Endothelial cell (in vitro differentiated cells): ENCODE results near the gene DCDC2C. TPM values are rescaled to one million over a fixed set of nuclear protein-coding genes. Genes with fewer than 3 reads are reported as not detected.

Experiments
- DNase-seq: peaks from one replicate; pipeline ENCODE4 v3.0.0; 2021; ENCODE audit warnings: low spot score
- H3K27ac Mint-ChIP-seq: one replicate; pipeline ENCODE4 v1.8.0; 2021; ENCODE audit warnings: mixed read lengths, inconsistent platforms; ENCODE audit not compliant: unreplicated experiment
- H3K27me3 Mint-ChIP-seq: one replicate; pipeline ENCODE4 v1.8.0; 2021; ENCODE audit warnings: mild to moderate bottlenecking, moderate library complexity, mixed read lengths, inconsistent platforms; ENCODE audit not compliant: unreplicated experiment
- H3K36me3 Mint-ChIP-seq: one replicate; pipeline ENCODE4 v1.8.0; 2021; ENCODE audit warnings: mild to moderate bottlenecking, low read depth, mixed read lengths, inconsistent platforms; ENCODE audit not compliant: unreplicated experiment
- H3K4me1 Mint-ChIP-seq: one replicate; pipeline ENCODE4 v1.8.0; 2021; ENCODE audit warnings: mild to moderate bottlenecking, mixed read lengths, inconsistent platforms; ENCODE audit not compliant: unreplicated experiment
- H3K4me3 Mint-ChIP-seq: one replicate; pipeline ENCODE4 v1.8.0; 2021; ENCODE audit warnings: mild to moderate bottlenecking, mixed read lengths, inconsistent platforms; ENCODE audit not compliant: unreplicated experiment
- H3K9me3 Mint-ChIP-seq: one replicate; pipeline ENCODE4 v1.8.0; 2021; ENCODE audit warnings: mixed read lengths, inconsistent platforms; ENCODE audit not compliant: unreplicated experiment
- total RNA-seq: library from RNA; stranded (reverse); fragmentation: NEBNext Ultra II Directional; extraction: Animal tissue kit (Norgen Biotek cat#: 25700); gene quantifications from one replicate; pipeline ENCODE4 v1.2.1, GENCODE V29; 2021; ENCODE audit not compliant: unreplicated experiment
- TF ChIP-seq, protein P1 (sequence below): fragments of 200-600 bp; sonication (generic); IDR thresholded peaks from one replicate; pipeline ENCODE4 v1.5.0; 2021; ENCODE audit warnings: antibody characterized with exemption; ENCODE audit not compliant: unreplicated experiment

Gene DCDC2C
- total RNA-seq, 1 donor from 2014 or later: not detected

DNA sequence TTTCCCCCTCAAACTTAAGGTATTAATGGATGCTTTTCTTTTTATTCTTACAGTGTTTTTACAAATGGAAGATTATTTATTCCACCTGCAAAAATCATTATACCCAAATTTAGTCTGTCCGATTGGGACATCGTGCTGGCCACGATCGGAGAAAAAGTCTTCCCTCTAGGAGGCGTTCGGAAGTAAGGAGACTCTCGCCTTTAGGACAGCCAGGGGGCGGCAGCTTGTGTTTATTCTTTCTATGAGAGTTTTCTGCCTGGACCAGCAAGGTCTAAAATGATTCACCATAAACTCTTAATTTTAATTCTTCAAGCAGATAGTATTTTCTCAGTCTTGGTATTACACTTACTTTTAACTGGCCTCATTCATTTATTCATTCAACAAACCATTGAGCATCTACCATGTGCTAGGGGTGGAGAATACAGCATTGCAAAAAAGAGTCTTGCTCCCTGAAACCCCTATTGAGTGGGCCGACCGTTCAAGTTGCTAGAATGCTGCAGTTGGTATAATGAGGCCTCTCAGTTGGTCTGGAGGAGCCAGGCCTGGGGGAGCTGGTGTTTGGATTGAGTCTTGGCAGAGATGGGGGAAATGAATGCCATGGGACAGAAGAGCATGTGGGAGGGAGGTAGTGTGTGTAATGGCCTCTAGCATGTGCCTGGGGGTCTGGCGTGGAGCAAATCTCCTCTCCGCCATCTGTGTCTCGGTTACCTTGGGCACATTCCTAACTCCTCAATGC, 38.7 kb downstream of the DCDC2C start:
- H3K27ac Mint-ChIP-seq: no peak overlapping the region
- H3K4me1 Mint-ChIP-seq: no peaks in the 10 kb centered on the region
- DNase-seq: no peak
- H3K9me3 Mint-ChIP-seq: peaks cover 8% of the 10 kb centered on the region
- H3K36me3 Mint-ChIP-seq: peaks cover 3% of the 10 kb centered on the region
- H3K4me3 Mint-ChIP-seq: no peak overlapping the region
- peaks cover 3% of the 10 kb centered on the region for H3K27me3 Mint-ChIP-seq
- TF ChIP-seq, protein P1, sequence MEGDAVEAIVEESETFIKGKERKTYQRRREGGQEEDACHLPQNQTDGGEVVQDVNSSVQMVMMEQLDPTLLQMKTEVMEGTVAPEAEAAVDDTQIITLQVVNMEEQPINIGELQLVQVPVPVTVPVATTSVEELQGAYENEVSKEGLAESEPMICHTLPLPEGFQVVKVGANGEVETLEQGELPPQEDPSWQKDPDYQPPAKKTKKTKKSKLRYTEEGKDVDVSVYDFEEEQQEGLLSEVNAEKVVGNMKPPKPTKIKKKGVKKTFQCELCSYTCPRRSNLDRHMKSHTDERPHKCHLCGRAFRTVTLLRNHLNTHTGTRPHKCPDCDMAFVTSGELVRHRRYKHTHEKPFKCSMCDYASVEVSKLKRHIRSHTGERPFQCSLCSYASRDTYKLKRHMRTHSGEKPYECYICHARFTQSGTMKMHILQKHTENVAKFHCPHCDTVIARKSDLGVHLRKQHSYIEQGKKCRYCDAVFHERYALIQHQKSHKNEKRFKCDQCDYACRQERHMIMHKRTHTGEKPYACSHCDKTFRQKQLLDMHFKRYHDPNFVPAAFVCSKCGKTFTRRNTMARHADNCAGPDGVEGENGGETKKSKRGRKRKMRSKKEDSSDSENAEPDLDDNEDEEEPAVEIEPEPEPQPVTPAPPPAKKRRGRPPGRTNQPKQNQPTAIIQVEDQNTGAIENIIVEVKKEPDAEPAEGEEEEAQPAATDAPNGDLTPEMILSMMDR: no peak

DNA sequence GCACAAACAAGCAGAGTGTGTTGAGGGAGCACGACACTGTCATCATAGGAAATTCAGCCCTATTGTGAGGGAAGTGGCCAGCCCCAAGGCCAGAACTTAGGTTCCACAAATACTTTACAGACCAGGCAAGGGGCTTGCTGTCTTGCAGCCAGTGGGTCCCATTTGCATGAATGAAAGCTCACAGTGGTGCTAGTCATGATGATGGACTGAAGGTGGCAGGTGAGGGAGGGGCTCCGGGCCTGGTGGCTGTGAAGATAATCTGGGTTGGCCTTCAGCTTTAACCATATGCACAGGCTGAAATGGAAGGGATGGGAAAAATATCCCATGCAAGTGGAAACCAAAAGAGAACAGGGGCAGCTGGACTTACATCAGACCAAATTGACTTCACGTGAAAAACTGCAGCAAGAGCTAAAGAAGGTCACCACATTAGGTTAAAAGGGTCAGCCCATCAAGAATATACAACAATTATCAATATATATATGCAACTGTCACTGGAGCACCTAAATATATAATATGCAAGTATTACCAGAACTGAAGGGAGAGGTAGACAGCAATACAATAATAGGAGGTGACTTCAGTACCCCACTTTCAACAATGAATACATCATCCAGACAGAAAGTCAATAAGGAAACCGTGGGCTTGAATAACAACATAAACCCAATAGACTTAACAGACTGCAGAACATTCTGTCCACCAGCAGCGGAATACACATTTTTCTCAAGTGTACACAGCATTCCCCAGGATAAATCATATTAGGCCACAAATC, 39.6 kb downstream of the DCDC2C start:
- H3K4me3 Mint-ChIP-seq: no peak overlapping the region

DNA sequence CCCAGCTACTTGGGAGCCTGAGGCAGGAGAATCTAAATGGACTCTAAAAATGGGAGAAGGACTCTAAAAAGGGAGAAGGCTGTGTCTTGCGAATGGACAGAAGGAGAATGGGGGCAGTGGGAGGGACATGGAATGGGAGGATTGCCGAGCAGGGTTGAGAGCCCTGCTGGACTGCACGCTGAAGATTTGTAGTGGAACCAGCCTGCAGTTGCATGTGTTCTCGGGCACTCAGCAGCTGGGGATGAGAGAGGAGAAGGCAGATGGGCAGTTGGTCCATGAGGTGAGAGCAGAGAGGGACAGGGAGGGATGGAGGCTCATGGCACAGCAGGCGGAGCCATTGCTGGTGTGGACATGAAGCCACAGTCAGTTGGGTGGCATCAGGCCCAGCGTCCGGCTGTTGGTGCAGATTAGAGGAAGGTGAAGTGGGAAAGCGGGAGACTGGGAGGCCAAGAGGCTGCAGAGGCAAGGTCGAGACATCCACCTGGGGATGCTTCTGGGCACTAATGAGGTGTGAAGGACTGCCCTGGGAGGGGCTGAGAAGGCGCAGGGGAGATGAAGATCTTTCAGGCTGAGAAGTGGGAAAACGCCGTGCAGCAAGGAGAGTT, 40.7 kb downstream of the DCDC2C start:
- H3K9me3 Mint-ChIP-seq: peaks cover 8% of the 10 kb centered on the region

More for the DNA sequence above, 39.6 kb downstream of the DCDC2C start:
- TF ChIP-seq, protein P1: no peak
- Mint-ChIP-seq H3K36me3 (peaks cover 3% of the 10 kb centered on the region), H3K4me1 (no peaks in the 10 kb centered on the region), H3K27ac (no peak overlapping the region), H3K27me3 (peaks cover 3% of the 10 kb centered on the region), H3K9me3 (peaks cover 8% of the 10 kb centered on the region)
- DNase-seq: no peak

DNA sequence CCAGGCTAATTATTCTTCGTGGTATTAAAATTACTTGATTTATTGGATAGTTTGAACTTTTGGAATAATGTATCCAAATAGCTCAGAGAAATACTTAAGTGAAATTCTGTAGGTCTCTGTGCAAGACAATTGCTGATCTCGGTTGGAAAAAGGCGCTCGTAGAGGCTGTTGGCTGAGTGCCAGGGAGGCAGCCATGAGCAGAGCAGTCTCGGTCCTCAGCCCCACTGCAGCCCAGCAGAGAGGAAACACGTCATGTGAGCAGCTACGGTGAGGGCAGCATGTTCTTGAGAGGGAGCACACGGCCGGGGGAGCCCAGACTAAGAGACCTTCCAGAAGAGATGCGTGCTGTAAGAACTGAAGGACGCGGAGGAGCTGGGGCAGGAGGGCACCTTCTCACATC, 42.5 kb downstream of the DCDC2C start:
- Mint-ChIP-seq H3K4me3 (no peak overlapping the region), H3K36me3 (peaks cover 3% of the 10 kb centered on the region), H3K27me3 (peaks cover 4% of the 10 kb centered on the region), H3K27ac (no peak overlapping the region), H3K4me1 (peaks cover 11% of the 10 kb centered on the region), H3K9me3 (peaks cover 11% of the 10 kb centered on the region)
- DNase-seq: no peak
- TF ChIP-seq, protein P1: no peak

More for the DNA sequence above, 40.7 kb downstream of the DCDC2C start:
- no peak for DNase-seq
- Mint-ChIP-seq H3K36me3 (peaks cover 3% of the 10 kb centered on the region), H3K4me3 (no peak overlapping the region), H3K27me3 (peaks cover 3% of the 10 kb centered on the region), H3K27ac (no peak overlapping the region), H3K4me1 (no peaks in the 10 kb centered on the region)
- TF ChIP-seq, protein P1: no peak
